GM12878 (cell line): ENCODE results near the gene RIMS3. TPM values are rescaled to one million over a fixed set of nuclear protein-coding genes. Genes with fewer than 3 reads are reported as not detected.

Source experiments
- ATAC-seq: fragments of 200-7000 bp; cut with Tn5 transposase; 3 replicates; pipeline ENCODE4 v1.9.1; 2020; ENCODE audit warnings: mild to moderate bottlenecking, moderate library complexity
- BruUV-seq: library from RNA; stranded (reverse); fragments of 400-500 nt; replicated peaks from 2 replicates; lab custom pipeline; 2021; lab: Mats Ljungman, UMichigan
- CTCF ChIA-PET: fragments of 300-600 bp; sonication (Branson Sonifier 250); formaldehyde crosslinking; extraction: SDS; loops from one replicate; lab custom pipeline; 2021; ENCODE audit warnings: inconsistent platforms; lab: Yijun Ruan, JAX
- POLR2A ChIA-PET: fragments of 350-600 bp; formaldehyde crosslinking; extraction: SDS; loops from one replicate; lab custom pipeline; 2021; ENCODE audit warnings: inconsistent platforms; lab: Charles Lee
- RAD21 ChIA-PET: fragments of 300-600 bp; sonication (Branson Sonifier 250); formaldehyde crosslinking; loops from one replicate; lab custom pipeline; 2023; ENCODE audit warnings: antibody characterized with exemption; ENCODE audit not compliant: unreplicated experiment; lab: Charles Lee
- SMC1A ChIA-PET: fragments of 300-600 bp; sonication (Branson Sonifier 250); formaldehyde crosslinking; loops from one replicate; lab custom pipeline; 2023; ENCODE audit not compliant: unreplicated experiment, uncharacterized antibody; lab: Charles Lee
- DNase-seq: peaks from one replicate; pipeline ENCODE4 v3.0.0-alpha.2; 2011; ENCODE audit warnings: low read depth, low spot score
- FAIRE-seq: peaks from 3 replicates; lab custom pipeline; 2011; peaks lifted over from hg19 to GRCh38; lab: Jason Lieb, UNC
- H2AFZ ChIP-seq: 2 replicates; pipeline ENCODE4 v1.6.0; 2011; ENCODE audit warnings: low read depth, low read length, control low read depth; ENCODE audit not compliant: control insufficient read depth
- H3K27ac ChIP-seq: 2 replicates; pipeline ENCODE4 v1.5.1; 2011; ENCODE audit warnings: control low read depth; ENCODE audit not compliant: control insufficient read depth, insufficient read depth
- H3K27me3 ChIP-seq, 2 experiments: replicated peaks in 1 of 2; 2 replicates each; pipeline versions ENCODE4 v1.6.0 to v1.6.1; 2011; ENCODE audit warnings: low read length in 1 of 2; ENCODE audit not compliant: control insufficient read depth in 2 of 2, insufficient read depth in 2 of 2
- H3K36me3 ChIP-seq, 2 experiments: 2 replicates each; pipeline ENCODE4 v1.5.1; 2011; ENCODE audit warnings: low read length in 1 of 2; ENCODE audit not compliant: control insufficient read depth in 2 of 2, insufficient read depth in 2 of 2
- H3K4me1 ChIP-seq: 2 replicates; pipeline ENCODE4 v1.6.1; 2011; ENCODE audit warnings: mild to moderate bottlenecking, low read length, moderate library complexity, mixed read lengths; ENCODE audit not compliant: control insufficient read depth, insufficient read depth
- H3K4me2 ChIP-seq: 2 replicates; pipeline ENCODE4 v1.6.0; 2011; ENCODE audit warnings: control low read depth; ENCODE audit not compliant: control insufficient read depth, insufficient read depth
- H3K4me3 ChIP-seq: fragments of 200-600 bp; sonication (generic); 2 replicates; pipeline ENCODE4 v1.5.1; 2016
- H3K79me2 ChIP-seq: 2 replicates; pipeline ENCODE4 v1.6.0; 2011; ENCODE audit warnings: low read length; ENCODE audit not compliant: control insufficient read depth, insufficient read depth
- H3K9ac ChIP-seq: 2 replicates; pipeline ENCODE4 v1.8.0; 2011; ENCODE audit warnings: low read length, control low read depth, mixed read lengths; ENCODE audit not compliant: control insufficient read depth, insufficient read depth
- H3K9me3 ChIP-seq: replicated peaks from 3 replicates; pipeline ENCODE4 v1.5.1; 2011; ENCODE audit warnings: mild to moderate bottlenecking, low read length; ENCODE audit not compliant: control insufficient read depth, insufficient read depth
- H4K20me1 ChIP-seq: 2 replicates; pipeline ENCODE4 v1.6.0; 2011; ENCODE audit not compliant: control insufficient read depth, insufficient read depth
- BCL11A ChIP-seq: IDR thresholded peaks from 2 replicates; pipeline ENCODE4 v1.6.1; 2011; ENCODE audit warnings: low read depth, low read length
- CEBPB ChIP-seq, 2 experiments: fragments of 150-350 bp in 1 of 2; IDR thresholded peaks; 2 replicates each; pipeline ENCODE4 v1.6.1; 2012 to 2014; ENCODE audit warnings: low read depth in 2 of 2, low read length in 2 of 2, borderline replicate concordance in 1 of 2, inconsistent platforms in 1 of 2
- CHD4 ChIP-seq: fragments of 200-600 bp; sonication (generic); IDR thresholded peaks from 2 replicates; pipeline ENCODE4 v1.6.1; 2016; ENCODE audit warnings: mild to moderate bottlenecking
- FOXK2 ChIP-seq: fragments of 450-650 bp; IDR thresholded peaks from 2 replicates; pipeline ENCODE4 v1.6.1; 2017; ENCODE audit warnings: mild to moderate bottlenecking, moderate library complexity
- HCFC1 ChIP-seq: fragments of 150-350 bp; IDR thresholded peaks from 2 replicates; pipeline ENCODE4 v1.6.1; 2014; ENCODE audit warnings: low read length
- IKZF2 ChIP-seq, 2 experiments: fragments of 450-650 bp; IDR thresholded peaks; 2 replicates each; pipeline ENCODE4 v1.6.1; 2017; ENCODE audit warnings: mild to moderate bottlenecking in 2 of 2, moderate library complexity in 2 of 2
- JUNB ChIP-seq: IDR thresholded peaks from 2 replicates; pipeline ENCODE4 v1.6.1; 2016; ENCODE audit warnings: antibody characterized with exemption, mild to moderate bottlenecking
- KDM1A ChIP-seq: fragments of 200-600 bp; sonication (generic); IDR thresholded peaks from 2 replicates; pipeline ENCODE4 v1.6.1; 2016; ENCODE audit warnings: borderline replicate concordance
- MYB ChIP-seq: fragments of 150-350 bp; IDR thresholded peaks from 2 replicates; pipeline ENCODE4 v1.6.1; 2014; ENCODE audit warnings: mild to moderate bottlenecking, low read depth, low read length, borderline replicate concordance
- NFYB ChIP-seq: IDR thresholded peaks from 2 replicates; pipeline ENCODE4 v1.6.1; 2011; ENCODE audit warnings: low read depth, mild to moderate bottlenecking, low read length, improper control_type of control experiment, moderate library complexity; ENCODE audit not compliant: insufficient read depth
- NR2C2 ChIP-seq: IDR thresholded peaks from 2 replicates; pipeline ENCODE4 v1.6.1; 2011; ENCODE audit warnings: borderline replicate concordance, low read depth; ENCODE audit not compliant: control insufficient read depth, insufficient read length
- YBX1 ChIP-seq: fragments of 450-650 bp; IDR thresholded peaks from 2 replicates; pipeline ENCODE4 v1.6.1; 2016; ENCODE audit warnings: antibody characterized with exemption
- ZSCAN29 ChIP-seq: fragments of 450-650 bp; IDR thresholded peaks from 2 replicates; pipeline ENCODE4 v1.6.1; 2017; ENCODE audit warnings: mild to moderate bottlenecking, moderate library complexity
- WGBS: methylation state at CpG from one replicate; pipeline ENCODE4 v1.1.6; 2016; ENCODE audit warnings: low lambda C conversion rate; ENCODE audit not compliant: insufficient replicate concordance, insufficient coverage; ENCODE audit errors: missing lambda C conversion rate; 5-methylcytosine and 5-hydroxymethylcytosine counted together
- in situ Hi-C: fragments of 300-500 bp; cut with MboI; formaldehyde crosslinking; loops from 9 replicates; pipeline ENCODE4 v1.14.3; 2018; ENCODE audit warnings: mixed read lengths
- intact Hi-C: fragments of 100-400 bp; cut with micrococcal nuclease; formaldehyde crosslinking; loops from one replicate; pipeline ENCODE4 v1.14.2; 2022; ENCODE audit not compliant: unreplicated experiment
- polyA plus RNA-seq, 11 experiments: library from polyadenylated mRNA; depleted of rRNA in 4 of 11; unstranded in 6 of 11; stranded (reverse) in 5 of 11; fragments of >200 nt; fragmentation: Nextera tagmentation in 4 of 11; fragmentation: Illumina TruSeq in 1 of 11; extraction: Ambion mirVana in 4 of 11; extraction: Trizol in 1 of 11; gene quantifications; 1 replicate in 1 of 11; 2 replicates in 10 of 11; pipeline versions ENCODE4 v1.2.1 to v1.2.3, GENCODE V29; 2011 to 2016; ENCODE audit warnings: inconsistent platforms in 2 of 11, missing spikeins in 2 of 11, low read depth in 1 of 11
- total RNA-seq, 4 experiments: library from RNA; depleted of rRNA in 3 of 4; stranded (reverse); fragments of >200 nt in 3 of 4; fragmentation: Illumina TruSeq in 1 of 4; extraction: Trizol in 1 of 4; gene quantifications; 2 replicates each; pipeline versions ENCODE4 v1.2.1 to v1.2.3, GENCODE V29; 2013 to 2021
- TF ChIP-seq, protein P1 (sequence below): fragments of 450-650 bp; formaldehyde crosslinking; IDR thresholded peaks from 2 replicates; pipeline ENCODE4 v1.4.0; 2022; ENCODE audit warnings: mild to moderate bottlenecking, moderate library complexity
- TF ChIP-seq, protein P2 (sequence below): IDR thresholded peaks from 2 replicates; pipeline ENCODE4 v1.6.1; 2012; ENCODE audit warnings: low read depth, low read length, improper control_type of control experiment
- TF ChIP-seq, protein P3 (sequence below): fragments of 450-650 bp; IDR thresholded peaks from 2 replicates; pipeline ENCODE4 v1.6.1; 2018; ENCODE audit warnings: mild to moderate bottlenecking, low read depth, moderate library complexity; ENCODE audit not compliant: partially characterized antibody

RIMS3 gene
- total and polyA plus RNA-seq, 10 of the 15 experiments (the other 5 are each of a cell fraction or from before 2014, with no cell fraction given) = 0.02 to 4.7 (median 0.39) TPM

DNA sequence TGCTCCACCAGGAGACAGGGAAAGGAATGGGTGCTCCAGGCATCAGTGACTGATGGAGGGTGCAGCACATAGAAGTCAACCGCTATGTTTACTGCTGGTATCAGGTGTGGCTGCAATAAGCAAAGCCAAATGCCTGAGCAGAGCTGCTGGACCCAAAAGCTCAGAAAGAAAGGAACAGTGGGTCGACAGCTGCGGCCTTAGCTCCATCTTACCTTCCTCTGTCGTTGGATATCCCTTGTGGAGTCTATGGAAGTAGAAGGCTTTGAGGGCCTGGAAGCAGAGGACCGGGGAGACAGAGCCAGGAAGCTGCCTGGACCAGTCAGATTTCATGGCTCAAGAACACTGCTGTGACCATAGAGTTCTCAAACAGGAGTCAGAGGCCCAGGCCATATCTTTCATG, 45.3 kb downstream of the RIMS3 start:
- Histone ChIP-seq H3K4me3 (no peak overlapping the region), H3K9me3 (no peaks in the 10 kb centered on the region; the same call in 2 of the 3 replicates), H3K27me3 (no peaks in the 10 kb centered on the region), H3K4me1 (no peaks in the 10 kb centered on the region), H3K27ac (no peak overlapping the region), H3K9ac (no peak overlapping the region), H4K20me1 (no peaks in the 10 kb centered on the region), H3K79me2 (no peaks in the 10 kb centered on the region), H2AFZ (no peak overlapping the region), H3K36me3 (no peaks in the 10 kb centered on the region), H3K4me2 (no peak overlapping the region)
- FAIRE-seq = no peak
- CTCF ChIA-PET = interaction anchor here (1.3 kb wide), 2 partner anchors 7 to 333 kb away, joined by 3 to 4 read pairs; no protein-coding TSS in a partner anchor
- RAD21 ChIA-PET = no interaction called here
- in situ Hi-C loops = no loop called here
- POLR2A ChIA-PET = no interaction called here
- SMC1A ChIA-PET = no interaction called here
- no TSS peak for BruUV-seq
- no peak for ATAC-seq
- no peak for TF ChIP-seq NR2C2
- TF ChIP-seq ZSCAN29 = no peak
- TF ChIP-seq, protein P1, sequence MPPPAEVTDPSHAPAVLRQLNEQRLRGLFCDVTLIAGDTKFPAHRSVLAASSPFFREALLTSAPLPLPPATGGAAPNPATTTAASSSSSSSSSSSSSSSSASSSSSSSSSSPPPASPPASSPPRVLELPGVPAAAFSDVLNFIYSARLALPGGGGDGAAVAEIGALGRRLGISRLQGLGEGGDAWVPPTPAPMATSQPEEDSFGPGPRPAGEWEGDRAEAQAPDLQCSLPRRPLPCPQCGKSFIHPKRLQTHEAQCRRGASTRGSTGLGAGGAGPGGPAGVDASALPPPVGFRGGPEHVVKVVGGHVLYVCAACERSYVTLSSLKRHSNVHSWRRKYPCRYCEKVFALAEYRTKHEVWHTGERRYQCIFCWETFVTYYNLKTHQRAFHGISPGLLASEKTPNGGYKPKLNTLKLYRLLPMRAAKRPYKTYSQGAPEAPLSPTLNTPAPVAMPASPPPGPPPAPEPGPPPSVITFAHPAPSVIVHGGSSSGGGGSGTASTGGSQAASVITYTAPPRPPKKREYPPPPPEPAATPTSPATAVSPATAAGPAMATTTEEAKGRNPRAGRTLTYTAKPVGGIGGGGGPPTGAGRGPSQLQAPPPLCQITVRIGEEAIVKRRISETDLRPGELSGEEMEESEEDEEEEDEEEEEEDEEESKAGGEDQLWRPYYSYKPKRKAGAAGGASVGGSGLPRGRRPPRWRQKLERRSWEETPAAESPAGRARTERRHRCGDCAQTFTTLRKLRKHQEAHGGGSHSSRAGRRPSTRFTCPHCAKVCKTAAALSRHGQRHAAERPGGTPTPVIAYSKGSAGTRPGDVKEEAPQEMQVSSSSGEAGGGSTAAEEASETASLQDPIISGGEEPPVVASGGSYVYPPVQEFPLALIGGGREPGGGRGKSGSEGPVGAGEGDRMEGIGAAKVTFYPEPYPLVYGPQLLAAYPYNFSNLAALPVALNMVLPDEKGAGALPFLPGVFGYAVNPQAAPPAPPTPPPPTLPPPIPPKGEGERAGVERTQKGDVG (CRISPR knock-in tag) = no peak
- no peak for TF ChIP-seq KDM1A
- TF ChIP-seq, protein P2, sequence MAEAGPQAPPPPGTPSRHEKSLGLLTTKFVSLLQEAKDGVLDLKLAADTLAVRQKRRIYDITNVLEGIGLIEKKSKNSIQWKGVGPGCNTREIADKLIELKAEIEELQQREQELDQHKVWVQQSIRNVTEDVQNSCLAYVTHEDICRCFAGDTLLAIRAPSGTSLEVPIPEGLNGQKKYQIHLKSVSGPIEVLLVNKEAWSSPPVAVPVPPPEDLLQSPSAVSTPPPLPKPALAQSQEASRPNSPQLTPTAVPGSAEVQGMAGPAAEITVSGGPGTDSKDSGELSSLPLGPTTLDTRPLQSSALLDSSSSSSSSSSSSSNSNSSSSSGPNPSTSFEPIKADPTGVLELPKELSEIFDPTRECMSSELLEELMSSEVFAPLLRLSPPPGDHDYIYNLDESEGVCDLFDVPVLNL = no peak
- TF ChIP-seq NFYB = no peak
- no peak for TF ChIP-seq FOXK2
- TF ChIP-seq BCL11A = no peak
- TF ChIP-seq, protein P3, sequence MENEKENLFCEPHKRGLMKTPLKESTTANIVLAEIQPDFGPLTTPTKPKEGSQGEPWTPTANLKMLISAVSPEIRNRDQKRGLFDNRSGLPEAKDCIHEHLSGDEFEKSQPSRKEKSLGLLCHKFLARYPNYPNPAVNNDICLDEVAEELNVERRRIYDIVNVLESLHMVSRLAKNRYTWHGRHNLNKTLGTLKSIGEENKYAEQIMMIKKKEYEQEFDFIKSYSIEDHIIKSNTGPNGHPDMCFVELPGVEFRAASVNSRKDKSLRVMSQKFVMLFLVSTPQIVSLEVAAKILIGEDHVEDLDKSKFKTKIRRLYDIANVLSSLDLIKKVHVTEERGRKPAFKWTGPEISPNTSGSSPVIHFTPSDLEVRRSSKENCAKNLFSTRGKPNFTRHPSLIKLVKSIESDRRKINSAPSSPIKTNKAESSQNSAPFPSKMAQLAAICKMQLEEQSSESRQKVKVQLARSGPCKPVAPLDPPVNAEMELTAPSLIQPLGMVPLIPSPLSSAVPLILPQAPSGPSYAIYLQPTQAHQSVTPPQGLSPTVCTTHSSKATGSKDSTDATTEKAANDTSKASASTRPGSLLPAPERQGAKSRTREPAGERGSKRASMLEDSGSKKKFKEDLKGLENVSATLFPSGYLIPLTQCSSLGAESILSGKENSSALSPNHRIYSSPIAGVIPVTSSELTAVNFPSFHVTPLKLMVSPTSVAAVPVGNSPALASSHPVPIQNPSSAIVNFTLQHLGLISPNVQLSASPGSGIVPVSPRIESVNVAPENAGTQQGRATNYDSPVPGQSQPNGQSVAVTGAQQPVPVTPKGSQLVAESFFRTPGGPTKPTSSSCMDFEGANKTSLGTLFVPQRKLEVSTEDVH = no peak
- no peak for TF ChIP-seq MYB
- no peak for TF ChIP-seq CEBPB (IDR thresholded peaks at IDR 0.05; ENCODE audit: borderline replicate concordance in 1 of 2, low read depth in 2 of 2, low read length in 2 of 2)
- no peak for TF ChIP-seq CHD4
- no peak for TF ChIP-seq JUNB
- TF ChIP-seq IKZF2 (IDR thresholded peaks at IDR 0.05) = no peak
- no peak for TF ChIP-seq HCFC1
- no peak for TF ChIP-seq YBX1
- DNase-seq = no peak
- 12% methylated on average over 5 of the region's 5 CpGs for WGBS
- intact Hi-C loops = no loop called here
